Measurements from ENCODE around the gene CHPF2. TPM values are rescaled to one million over a fixed set of nuclear protein-coding genes. Genes with fewer than 3 reads are reported as not detected.

Gene CHPF2
- polyA plus RNA-seq, 3 donors, result 34.4 to 38.0 (median 36.0) TPM

- Mint-ChIP-seq H3K9me3 (peaks cover 0 to 3% (median 0%) of the 10 kb centered on the region in 7 donors), H3K4me1 (peaks cover 18% of the 10 kb centered on the region), H3K36me3 (peaks cover 70 to 82% of the 10 kb centered on the region in 2 donors), H3K27me3 (ENCODE audit: low read depth in 3 of 3) (peaks cover 2 to 5% (median 4%) of the 10 kb centered on the region in 3 donors), H3K27ac (no peak overlapping the region), H3K4me3 (no peak overlapping the region)
- DNase-seq, result no peak
- H3K79me2 ChIP-seq (ENCODE audit: insufficient read depth, low read length), result peaks cover 44% of the 10 kb centered on the region
- no peak overlapping the region for H3K9ac ChIP-seq (ENCODE audit: insufficient read depth, low read length, poor library complexity, severe bottlenecking)
- no peak overlapping the region for H3K27ac ChIP-seq (ENCODE audit: low read depth in 1 of 2, low read length in 2 of 2)
- 96% methylated on average over 42 of the region's 44 CpGs for WGBS (ENCODE audit: insufficient coverage)
- no peak overlapping the region for H3K4me2 ChIP-seq (replicated peaks; ENCODE audit: extremely low read depth, low read length, poor library complexity, severe bottlenecking)
- TF ChIP-seq, protein P1, sequence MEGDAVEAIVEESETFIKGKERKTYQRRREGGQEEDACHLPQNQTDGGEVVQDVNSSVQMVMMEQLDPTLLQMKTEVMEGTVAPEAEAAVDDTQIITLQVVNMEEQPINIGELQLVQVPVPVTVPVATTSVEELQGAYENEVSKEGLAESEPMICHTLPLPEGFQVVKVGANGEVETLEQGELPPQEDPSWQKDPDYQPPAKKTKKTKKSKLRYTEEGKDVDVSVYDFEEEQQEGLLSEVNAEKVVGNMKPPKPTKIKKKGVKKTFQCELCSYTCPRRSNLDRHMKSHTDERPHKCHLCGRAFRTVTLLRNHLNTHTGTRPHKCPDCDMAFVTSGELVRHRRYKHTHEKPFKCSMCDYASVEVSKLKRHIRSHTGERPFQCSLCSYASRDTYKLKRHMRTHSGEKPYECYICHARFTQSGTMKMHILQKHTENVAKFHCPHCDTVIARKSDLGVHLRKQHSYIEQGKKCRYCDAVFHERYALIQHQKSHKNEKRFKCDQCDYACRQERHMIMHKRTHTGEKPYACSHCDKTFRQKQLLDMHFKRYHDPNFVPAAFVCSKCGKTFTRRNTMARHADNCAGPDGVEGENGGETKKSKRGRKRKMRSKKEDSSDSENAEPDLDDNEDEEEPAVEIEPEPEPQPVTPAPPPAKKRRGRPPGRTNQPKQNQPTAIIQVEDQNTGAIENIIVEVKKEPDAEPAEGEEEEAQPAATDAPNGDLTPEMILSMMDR (IDR thresholded peaks at IDR 0.05), result no peak
- no peak overlapping the region for H3K4me3 ChIP-seq (replicated peaks in 1 of 3; ENCODE audit: low read depth in 2 of 3, low read length in 3 of 3)
- no peaks in the 10 kb centered on the region for H3K9me3 ChIP-seq (replicated peaks in 1 of 2; ENCODE audit: control insufficient read depth in 1 of 2, insufficient read depth in 1 of 2, low read length in 2 of 2)
- H2AFZ ChIP-seq (ENCODE audit: insufficient read depth, low read depth, low read length, poor library complexity, severe bottlenecking), result no peak overlapping the region
- intact Hi-C loops (cut with micrococcal nuclease), result no loop called here
- H3K4me1 ChIP-seq (ENCODE audit: control insufficient read depth in 1 of 2, insufficient read depth in 2 of 2, low read length in 2 of 2), result peaks cover 14 to 18% of the 10 kb centered on the region in 2 donors
- H3K36me3 ChIP-seq (replicated peaks in 1 of 2; ENCODE audit: control insufficient read depth in 1 of 2, insufficient read depth in 2 of 2, low read length in 2 of 2), result peaks cover 70 to 79% of the 10 kb centered on the region in 2 donors
- H4K20me1 ChIP-seq (ENCODE audit: insufficient read depth, low read length), result peaks cover 93% of the 10 kb centered on the region
- no peaks in the 10 kb centered on the region for H3K27me3 ChIP-seq (ENCODE audit: control insufficient read depth in 2 of 2, insufficient read depth in 2 of 2, low read length in 2 of 2)
Observed at GRCh38 chr7:151237244-151238189, 5.2 kb downstream of the CHPF2 start.

DNA sequence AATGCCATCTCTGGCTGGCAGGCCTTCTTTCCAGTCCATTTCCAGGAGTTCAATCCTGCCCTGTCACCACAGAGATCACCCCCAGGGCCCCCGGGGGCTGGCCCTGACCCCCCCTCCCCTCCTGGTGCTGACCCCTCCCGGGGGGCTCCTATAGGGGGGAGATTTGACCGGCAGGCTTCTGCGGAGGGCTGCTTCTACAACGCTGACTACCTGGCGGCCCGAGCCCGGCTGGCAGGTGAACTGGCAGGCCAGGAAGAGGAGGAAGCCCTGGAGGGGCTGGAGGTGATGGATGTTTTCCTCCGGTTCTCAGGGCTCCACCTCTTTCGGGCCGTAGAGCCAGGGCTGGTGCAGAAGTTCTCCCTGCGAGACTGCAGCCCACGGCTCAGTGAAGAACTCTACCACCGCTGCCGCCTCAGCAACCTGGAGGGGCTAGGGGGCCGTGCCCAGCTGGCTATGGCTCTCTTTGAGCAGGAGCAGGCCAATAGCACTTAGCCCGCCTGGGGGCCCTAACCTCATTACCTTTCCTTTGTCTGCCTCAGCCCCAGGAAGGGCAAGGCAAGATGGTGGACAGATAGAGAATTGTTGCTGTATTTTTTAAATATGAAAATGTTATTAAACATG is 6.0 kb downstream of the CHPF2 start:
- Mint-ChIP-seq H3K27ac (no peak overlapping the region), H3K4me3 (no peak overlapping the region)

More for the DNA sequence above, 6.0 kb downstream of the CHPF2 start:
- no peak overlapping the region for H3K4me3 ChIP-seq (replicated peaks in 1 of 3; ENCODE audit: low read depth in 2 of 3, low read length in 3 of 3)
- H3K27ac ChIP-seq (ENCODE audit: low read depth in 1 of 2, low read length in 2 of 2), result no peak overlapping the region
- no peaks in the 10 kb centered on the region for H3K9me3 Mint-ChIP-seq
- intact Hi-C loops (cut with micrococcal nuclease), result no loop called here
- peaks cover 14 to 20% of the 10 kb centered on the region in 2 donors for H3K4me1 ChIP-seq (ENCODE audit: control insufficient read depth in 1 of 2, insufficient read depth in 2 of 2, low read length in 2 of 2)
- no peak for DNase-seq
- peaks cover 70 to 79% of the 10 kb centered on the region in 2 donors for H3K36me3 ChIP-seq (replicated peaks in 1 of 2; ENCODE audit: control insufficient read depth in 1 of 2, insufficient read depth in 2 of 2, low read length in 2 of 2)
- H4K20me1 ChIP-seq (ENCODE audit: insufficient read depth, low read length), result peaks cover 100% of the 10 kb centered on the region
- WGBS (ENCODE audit: insufficient coverage), result 89% methylated on average over 9 of the region's 17 CpGs
- no peak overlapping the region for H2AFZ ChIP-seq (ENCODE audit: insufficient read depth, low read depth, low read length, poor library complexity, severe bottlenecking)
- H3K9ac ChIP-seq (ENCODE audit: insufficient read depth, low read length, poor library complexity, severe bottlenecking), result no peak overlapping the region
- no peaks in the 10 kb centered on the region for H3K9me3 ChIP-seq (replicated peaks in 1 of 2; ENCODE audit: control insufficient read depth in 1 of 2, insufficient read depth in 1 of 2, low read length in 2 of 2)
- H3K4me2 ChIP-seq (replicated peaks; ENCODE audit: extremely low read depth, low read length, poor library complexity, severe bottlenecking), result no peak overlapping the region
- peaks cover 22% of the 10 kb centered on the region for H3K4me1 Mint-ChIP-seq
- H3K36me3 Mint-ChIP-seq, result peaks cover 70 to 84% of the 10 kb centered on the region in 2 donors
- no peaks in the 10 kb centered on the region for H3K27me3 ChIP-seq (ENCODE audit: control insufficient read depth in 2 of 2, insufficient read depth in 2 of 2, low read length in 2 of 2)
- H3K27me3 Mint-ChIP-seq (ENCODE audit: low read depth in 3 of 3), result peaks cover 2 to 10% (median 10%) of the 10 kb centered on the region in 3 donors
- H3K79me2 ChIP-seq (ENCODE audit: insufficient read depth, low read length), result peaks cover 36% of the 10 kb centered on the region
- TF ChIP-seq, protein P1 (IDR thresholded peaks at IDR 0.05), result no peak

Data from CD14-positive monocyte (primary cell).